ENCODE data around the gene STAB1.

- TF ChIP-seq CTCF (IDR thresholded peaks at IDR 0.05), result no peak
- no peak for TF ChIP-seq POLR2AphosphoS5 (IDR thresholded peaks at IDR 0.05)
- TF ChIP-seq POLR2A (IDR thresholded peaks at IDR 0.05), result no peak
- no peak for TF ChIP-seq EP300 (IDR thresholded peaks at IDR 0.05)
Measured at GRCh38 chr3:52527039-52527731, 32.0 kb downstream of the STAB1 start.
